NCI-H2171 (cell line): ENCODE results near the gene TMEM164.

Experiments
- DNase-seq: peaks from one replicate; lab custom pipeline; 2025; lab: John Stamatoyannopoulos, UW

TMEM164 gene

DNA sequence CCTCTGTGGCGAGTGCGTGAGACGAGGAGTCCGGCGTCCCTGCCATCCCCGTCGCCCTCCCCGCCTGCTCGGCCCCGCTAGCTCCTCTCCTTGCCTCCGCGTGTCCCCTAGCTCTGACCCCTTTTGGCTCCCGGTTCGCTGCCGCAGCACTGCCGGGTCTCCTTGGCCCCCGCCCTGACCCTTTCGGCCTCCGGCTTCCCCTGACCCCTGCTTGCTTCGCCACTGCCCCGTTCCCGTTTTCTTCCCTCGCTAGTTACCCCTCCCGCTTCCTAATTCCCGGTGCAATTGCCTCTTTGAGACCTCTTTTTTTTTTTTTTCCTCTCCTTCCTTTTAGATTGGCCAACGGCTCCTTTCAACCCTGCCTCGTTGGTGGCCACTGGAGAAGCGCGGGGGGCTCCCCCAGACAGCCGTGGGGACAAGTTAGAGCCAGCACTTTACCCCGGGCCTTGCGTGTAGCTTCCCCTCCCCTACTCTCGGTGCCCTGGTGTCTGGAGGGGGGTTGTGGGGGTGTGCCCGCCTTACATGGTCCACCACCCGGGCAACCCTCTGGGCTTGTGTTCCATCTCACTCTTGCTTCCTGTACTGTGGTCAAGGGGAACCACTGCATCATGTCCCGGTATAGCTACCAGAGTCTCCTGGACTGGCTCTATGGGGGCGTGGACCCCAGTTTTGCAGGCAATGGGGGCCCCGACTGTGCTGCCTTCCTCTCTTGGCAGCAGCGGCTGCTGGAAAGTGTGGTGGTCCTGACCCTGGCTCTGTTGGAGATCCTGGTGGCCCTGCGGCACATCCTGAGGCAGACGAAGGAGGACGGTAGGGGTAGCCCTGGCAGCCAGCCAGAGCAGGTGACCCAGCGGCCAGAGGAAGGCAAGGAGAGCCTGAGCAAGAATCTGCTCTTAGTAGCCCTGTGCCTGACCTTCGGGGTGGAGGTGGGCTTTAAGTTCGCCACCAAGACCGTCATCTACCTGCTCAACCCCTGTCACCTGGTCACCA lies 548 bp downstream of the TMEM164 start:
- DNase-seq: no peak

DNA sequence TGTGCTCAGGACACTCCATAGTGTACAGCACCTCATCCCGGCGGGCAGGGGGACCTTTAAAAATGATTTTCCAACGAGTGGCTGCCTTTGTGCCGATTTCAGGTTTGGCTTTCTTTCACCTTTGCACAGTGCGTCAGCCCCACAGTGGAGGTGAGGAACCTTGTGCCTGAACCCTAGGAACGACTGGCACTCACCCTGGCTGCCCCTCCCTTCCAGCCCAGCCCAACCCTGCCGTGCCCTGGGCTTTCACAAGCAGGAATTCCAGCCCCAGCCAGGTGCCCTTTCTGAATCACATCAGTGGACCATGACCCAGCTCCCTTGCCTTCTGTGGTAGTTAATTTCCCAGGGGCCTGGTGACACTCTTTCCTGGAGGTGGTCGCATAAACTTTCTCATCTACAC lies 1.3 kb downstream of the TMEM164 start:
- DNase-seq: no peak

DNA sequence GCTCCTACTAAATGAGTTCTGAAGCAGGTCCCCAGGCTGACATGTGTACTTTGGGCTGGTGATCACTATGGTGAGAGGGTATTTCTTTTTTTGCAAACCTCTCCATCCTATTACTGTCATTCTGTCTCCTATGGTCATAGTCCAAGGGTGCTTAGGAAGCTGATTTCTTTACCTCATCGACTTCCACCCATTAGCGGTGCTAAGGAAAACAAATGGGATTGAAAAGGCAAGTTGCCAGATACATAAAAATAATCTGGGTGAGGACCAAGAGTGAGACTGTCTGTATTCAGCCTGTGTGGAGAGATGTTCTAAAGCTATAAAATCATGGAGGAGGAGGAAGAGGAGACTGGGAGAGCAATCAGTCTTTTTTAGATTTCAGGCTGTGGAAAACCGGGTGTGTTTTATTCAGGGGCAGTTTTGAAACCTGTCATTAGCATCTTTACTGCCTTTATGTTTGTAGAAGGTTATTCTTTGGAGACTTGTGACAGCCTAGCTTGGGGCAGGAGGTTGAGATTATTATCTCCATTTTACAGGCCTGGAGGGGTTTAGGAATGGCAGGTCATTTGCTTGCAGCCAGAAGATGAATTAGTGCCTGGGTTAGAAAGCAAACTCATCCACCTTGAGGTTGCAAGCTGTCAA lies 1.9 kb downstream of the TMEM164 start:
- DNase-seq: no peak

DNA sequence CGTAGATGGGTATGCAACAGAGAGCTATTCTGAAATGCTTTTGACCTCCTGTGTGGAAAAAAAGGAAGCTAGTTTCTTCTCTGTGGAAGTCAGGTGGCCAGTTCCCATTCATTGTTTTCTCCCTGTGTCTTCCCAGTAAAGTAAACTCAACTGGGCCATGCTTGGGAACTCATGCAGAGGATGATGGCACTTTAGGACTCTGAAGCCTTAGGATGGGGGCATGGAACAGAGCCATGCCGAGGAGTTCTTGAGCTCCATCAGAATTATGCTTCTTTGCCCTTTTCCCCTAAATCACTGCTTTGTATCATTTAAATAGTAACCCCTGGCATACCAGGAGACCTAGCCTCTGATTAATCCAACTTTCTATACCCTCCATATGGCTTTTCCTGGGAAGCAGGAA lies 3.2 kb downstream of the TMEM164 start:
- no peak for DNase-seq

DNA sequence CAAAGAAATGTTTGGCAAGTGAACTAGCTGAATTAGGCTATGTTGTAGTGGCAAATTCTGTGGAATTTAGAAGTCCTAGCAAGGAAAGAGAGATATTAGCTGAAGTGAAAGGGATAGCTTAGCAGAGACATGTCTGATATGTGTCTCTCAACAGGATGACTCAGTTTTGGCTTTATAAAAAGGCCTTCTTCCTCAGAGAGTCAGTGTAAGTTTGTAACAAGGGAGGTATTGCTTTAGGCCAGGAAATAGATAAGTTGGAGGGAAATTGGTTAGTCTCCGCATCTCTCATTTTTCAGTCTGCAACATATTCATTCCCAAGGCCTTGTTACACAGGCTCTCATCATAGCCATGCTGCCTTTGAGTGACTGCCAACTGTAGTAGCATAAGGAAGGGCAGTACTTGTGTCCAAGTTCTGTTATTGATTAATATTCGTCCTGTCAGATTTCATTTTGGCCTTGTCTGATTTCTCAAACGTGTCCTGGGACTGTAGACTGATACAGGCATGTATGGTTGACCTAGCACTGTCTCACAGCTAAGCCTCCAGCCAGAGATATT lies 4.0 kb downstream of the TMEM164 start:
- DNase-seq: no peak

DNA sequence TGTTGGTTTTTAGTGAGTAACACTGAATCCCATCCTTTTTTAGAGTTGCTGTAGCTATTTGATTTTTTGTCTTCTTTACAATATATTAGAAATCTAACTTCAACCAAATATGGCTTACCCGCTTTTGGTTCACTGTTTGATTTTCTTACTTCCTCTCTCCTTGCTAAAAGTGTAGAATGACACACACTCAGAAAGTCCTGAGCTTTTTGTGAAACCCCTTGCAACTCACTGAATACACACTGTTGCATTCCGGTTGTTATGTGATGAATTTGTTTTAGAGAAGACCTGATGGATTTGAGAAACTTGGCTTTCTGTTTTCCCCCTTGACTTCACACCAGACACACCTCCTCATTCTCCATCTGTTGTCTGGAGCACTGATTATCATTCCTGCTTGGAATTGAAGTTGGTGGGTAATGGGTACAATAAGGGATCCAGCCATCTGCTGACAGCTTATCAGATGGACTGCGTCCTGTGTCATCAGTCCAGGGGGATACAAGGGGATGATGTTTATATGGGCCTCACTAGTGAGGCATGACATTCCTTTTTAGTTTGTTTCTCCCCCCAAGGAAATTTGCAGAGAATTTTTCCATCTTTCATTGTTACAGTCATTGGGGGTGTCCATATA lies 5.2 kb downstream of the TMEM164 start:
- no peak for DNase-seq

DNA sequence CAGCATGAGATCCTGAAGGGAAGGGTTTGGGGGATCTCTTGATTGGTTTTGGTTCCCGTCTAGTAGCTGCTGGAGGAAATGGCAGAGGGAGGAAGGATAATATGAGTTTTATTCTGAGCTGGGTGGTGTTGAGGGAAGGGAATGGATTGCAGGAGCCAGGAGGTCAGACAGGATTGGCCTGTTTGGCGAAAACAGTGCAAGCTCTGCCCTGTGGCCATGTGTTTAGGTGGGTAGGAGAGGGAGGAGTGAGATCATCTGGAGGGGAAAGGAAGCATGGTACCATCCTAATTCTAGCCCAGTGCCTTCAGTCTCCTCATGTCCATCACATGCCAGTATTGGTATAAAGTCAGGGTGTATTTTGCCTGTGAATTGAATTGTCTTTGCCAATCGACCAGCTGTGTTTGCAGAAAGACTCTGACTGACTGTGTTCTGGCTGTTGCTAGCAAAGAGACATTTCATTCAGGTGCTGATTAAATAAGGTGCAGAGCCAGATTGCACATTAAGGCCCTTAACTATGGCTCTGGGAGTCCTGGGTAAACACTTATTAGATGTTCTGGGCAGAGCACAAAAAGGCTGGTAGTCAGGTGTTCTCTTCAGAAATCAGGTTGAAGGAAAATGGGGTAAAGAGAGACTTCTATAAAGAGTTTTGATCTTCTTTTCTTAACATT lies 10.0 kb downstream of the TMEM164 start:
- DNase-seq: no peak

DNA sequence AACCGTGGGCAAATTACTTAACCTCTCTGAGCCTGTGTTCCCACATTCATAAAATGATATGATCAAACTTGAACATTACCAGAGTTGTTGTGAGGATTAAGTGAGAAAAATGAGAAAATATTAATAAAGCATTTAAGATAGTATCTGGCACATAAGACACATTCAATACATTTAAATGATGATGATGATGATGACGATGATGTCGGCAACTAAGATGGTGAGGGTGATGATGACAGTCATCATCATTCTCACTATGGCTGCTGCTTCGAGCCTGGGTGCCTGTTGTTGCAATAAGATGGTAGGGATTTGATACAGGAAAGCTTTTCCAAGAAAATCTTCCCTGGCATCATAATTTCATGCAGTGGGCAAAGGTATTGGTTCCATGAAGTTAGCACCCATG lies 11.1 kb downstream of the TMEM164 start:
- DNase-seq: no peak

DNA sequence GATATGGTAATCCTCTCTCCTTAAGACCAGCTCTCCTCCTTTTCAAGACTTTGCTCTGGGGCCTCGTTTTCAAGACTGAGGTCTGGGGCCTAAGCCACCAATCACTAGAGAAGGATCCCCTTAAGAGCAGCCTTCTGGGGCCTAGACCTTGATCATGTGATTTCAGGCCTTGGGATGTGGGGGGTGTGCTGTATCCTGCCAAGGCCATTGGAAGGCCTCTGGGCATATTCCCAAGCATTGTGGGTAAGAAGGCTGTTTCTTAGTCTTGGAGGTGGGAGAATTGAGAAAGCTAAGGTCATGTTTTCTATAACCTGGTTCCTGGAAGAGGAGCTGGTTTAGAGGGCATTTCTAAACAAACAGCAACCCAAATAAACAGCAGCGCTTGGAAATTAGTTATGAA lies 12.1 kb downstream of the TMEM164 start:
- DNase-seq: no peak

DNA sequence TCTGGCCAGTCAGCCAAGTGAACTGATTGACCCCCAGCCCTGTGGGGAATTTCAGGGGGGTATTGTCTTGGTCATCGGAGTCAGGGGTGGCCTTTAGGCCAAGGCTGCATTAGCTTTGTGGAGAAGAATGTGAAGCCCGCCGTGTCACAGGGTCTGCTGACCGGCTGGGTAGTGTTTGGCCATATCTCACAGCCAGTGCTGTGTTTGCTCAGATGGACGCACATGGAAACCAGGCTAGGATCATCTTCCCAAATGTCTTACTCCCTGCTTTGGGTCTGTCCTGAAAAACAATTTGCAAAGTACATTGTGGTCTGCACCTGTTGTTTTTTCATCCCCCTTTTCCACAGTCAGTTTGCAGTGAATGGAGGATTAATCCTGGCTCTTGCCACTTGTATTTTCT lies 13.0 kb downstream of the TMEM164 start:
- no peak for DNase-seq

DNA sequence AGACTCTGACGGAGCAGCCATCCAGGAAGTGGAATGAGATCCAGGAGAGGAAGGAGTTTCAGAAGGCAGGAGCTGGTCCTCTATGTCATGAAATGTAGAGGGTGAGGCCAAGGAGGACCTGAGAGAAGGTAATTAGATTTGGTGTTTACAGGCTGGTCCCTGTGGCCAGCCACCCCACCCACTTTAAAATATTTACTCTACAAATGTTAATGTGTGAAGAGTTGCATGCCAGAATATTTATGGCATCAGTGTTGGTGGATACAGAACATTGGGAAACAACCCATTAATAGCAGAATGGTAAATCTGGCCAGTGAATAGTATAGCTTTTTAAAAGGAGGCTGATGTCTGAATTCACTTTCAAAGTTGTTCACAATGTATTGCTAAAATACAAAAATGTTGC lies 17.6 kb downstream of the TMEM164 start:
- no peak for DNase-seq

DNA sequence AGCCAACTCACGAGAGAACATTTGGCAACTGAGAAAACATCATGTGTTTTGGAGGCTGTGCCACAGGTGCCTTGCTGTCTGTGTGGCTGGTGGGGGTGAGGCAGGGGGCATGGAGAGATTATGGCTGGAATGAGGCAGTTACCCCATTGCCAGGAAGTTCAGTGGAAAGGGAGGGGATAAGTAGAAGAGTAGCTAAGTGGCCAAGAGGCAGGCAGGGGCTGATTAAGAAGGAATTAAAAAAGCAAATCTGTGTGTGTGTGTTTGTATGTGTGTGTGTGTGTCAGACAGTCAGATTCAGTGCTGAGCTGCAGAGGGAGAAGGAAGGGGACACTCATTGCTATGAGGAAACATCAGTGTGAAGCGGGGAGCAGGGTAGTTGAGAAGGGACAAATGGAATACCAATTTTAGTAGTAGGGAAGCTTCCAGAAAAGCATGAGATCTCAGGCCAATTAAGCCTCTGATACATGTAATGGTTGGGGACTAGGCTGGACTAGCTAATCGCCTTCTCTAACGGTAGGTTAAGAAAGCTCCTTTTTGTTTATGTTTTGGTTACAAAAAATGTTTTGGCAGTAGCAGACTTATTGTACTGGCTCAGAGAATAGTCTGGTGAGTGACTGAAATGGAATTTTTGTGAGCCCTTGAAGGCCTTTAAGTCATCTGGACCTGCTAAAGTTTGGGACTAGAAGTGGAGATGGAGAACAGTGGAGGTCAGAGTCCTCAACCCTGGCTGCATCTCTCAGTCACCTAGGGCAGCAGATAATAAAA lies 18.5 kb downstream of the TMEM164 start:
- no peak for DNase-seq

DNA sequence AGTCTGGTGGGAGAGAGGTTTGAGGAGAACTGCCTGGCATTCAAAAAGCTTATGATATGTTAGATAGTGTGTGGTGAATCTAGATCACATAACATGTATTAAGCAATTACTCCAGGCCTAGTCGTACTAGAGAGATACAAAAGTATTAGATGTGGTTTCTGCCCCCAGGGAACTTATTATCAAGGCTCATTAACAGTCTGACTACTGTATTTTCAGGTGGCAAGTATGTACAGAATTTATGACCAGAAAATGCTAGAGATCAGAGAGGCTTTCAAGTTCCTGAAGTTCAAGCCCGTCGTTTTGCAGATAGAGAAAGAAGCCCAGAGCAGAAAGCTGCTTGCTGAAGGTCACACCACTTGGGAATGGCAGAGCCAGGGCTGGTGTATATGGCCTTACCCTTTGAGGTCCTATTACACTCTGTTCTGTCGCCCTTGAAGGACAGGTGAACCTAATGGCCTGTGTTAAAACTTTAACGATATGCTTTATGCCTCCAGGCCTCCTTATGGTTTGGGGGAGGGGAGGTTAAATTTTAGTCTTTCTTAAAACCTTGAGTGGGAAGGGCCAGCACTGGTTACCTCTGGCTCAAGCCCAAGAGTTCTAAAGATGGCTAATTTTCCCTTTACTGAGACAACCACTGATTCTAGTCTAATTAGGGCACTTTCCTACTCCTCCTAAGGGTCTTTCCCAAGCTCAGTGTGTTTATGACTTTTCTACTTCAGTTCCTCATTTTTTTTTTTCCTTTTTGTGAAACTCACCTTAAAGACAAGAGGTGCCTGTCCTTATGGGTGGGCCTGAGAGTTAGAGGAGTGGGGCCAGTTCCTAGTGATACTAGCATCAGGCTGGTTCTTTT lies 19.9 kb downstream of the TMEM164 start:
- no peak for DNase-seq

DNA sequence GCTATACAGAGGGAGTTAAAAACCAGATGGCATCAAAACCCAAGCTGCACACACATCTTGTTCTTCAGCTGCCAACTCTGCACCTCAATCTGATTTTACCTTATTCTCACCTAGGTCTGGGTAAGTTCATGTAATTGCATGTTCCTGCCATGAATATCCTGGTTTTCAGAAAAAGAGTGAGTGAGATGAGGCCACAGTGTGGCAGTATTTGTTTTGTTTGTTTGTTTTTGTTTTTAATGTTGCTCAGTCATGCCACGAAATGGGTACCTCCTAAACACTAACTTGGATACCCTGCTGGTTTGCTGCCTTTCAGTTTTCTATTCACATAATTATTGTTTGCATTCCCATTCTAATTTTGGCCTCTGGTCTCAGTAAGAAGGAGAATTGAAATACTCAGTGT lies 22.5 kb downstream of the TMEM164 start:
- no peak for DNase-seq

DNA sequence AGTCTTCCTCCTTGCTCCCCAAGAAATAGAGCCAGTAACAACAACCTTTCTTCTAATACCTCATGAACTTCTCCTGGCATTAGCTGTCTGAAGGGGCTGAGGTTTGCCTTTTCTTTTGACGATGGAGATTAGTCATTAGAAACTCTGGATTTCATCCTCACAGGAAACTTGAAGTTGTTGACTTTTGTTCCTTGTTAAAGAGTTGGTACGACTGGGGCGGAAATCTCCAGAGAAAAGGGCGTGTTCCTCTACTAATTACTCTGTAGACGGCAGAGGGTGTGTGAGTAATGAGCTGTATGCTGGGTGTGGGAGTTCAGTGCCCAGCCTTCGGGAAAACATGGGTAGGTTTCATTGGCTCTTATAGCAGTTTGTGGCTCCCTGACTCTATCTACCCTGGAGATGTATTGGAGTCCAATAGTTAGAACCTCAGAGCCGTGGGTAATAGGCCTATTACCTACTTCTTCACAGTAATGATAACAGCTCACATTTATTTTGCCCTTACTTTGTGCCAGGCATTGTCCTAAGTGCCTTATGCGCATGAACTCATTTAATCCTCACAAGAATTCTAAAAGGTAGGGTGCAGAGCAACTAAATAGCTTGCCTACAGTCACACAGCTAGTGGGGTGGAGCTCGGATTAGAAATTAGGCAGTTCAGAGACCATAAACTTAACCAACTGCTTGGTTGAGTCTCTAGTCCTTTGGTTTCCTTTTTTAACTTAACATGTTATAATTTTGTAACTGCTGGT lies 23.4 kb downstream of the TMEM164 start:
- DNase-seq: no peak

DNA sequence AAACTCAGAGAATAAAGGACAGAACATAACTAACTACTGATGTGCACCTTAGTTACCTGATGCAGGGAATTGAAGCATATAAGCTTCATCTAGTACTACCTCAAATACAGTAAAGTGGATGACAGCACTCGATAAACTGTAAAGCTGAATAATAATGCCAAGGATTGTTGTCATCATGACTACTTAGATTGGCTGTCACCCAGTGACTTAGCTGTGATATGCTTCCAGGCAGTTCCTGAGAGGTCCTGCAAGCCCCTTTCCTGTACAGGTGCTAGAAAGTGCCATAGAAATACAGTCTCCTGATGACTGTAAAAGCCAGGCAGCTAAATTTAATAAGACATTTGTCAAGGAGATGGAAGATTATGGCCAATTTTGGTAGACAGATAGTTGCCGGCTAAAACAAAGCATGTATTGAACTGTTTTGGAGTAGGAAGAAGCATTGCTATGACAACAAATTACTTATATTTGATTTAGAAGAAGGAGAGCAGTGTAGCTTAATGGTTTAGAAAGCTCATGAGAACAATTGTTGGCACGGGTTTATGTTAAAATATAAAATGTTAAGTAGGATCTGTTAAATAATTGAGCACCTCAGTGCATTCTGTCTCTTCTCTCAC lies 29.7 kb downstream of the TMEM164 start:
- DNase-seq: no peak

DNA sequence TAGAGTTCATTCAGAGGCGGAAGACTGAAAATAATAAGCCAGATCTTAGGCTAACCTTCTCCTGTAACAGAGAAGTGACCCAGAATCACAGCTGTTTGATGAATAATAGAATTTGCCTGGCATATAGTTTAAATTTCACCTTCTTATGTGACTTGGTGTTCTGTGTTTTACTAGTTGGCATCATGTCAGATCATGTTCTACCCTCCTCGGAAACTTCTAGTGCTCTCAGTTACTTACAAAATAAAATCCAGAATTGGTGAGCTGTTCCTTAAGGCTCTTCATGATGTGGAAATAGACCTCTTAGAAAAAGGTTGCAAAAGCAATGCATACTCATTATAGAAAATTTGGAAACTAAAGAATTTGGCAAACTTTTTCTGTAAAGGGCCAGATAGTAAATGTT lies 31.1 kb downstream of the TMEM164 start:
- DNase-seq: no peak

DNA sequence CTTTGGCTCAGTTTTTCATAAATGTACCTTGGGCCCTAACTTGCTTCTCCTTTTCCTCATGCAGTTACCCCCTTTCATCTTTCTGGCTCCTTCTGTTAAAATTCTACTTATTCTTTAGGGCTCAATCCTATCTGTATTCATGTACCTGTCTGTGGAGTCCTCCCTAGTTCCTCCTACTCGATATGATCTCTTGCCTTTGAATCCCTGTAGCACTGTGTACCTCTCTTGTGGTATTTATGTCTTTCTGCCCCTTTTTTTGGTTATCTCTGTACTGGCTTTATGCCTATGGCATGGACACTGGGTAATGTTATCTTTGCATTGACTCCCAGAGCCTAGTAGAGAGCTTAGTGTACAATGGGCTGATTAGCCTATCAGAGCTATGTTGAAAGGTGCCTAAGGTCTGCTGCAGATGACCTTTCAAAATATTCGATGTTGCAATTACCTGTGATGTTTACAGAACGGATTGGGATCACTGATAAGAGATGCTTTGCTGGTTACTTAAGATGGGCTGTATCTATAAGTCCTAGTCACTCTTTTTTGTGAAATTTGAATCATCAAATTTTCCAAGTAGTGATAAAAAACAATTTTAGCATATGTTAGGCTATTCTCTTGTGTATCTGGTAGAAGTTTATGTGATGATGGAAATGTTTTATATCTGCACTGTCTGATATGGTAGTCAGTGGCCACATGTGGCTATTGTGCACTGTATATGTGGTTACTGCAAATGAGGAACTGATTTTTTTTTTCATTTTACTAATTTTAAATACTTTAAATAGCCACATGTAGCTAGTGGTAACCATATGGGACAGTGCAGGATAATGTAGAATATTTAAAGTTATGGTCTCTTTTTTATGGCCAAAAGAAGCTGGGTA lies 33.5 kb downstream of the TMEM164 start:
- no peak for DNase-seq
